ENCODE measurements around the gene NUDCD3.

NUDCD3 gene

DNA sequence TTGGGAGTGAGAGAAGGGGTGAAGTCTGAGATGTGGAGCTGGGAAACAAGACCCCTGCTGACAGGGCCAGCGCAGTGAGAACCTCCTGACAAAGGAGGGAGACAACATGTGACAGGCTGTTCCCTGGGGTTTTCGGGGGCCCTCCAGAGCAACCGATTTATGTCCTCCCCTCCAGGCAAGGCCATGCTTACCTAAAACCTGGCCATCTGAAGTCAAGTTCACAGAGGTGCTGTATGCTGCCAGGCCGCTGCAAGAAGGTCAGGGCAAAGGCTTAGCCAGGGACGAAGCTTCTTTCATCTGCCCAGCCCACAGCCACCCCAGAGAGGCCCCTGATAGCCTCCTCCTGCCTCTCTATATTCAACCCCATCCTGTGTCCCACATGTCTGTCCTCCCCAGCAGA lies 30.1 kb upstream of the NUDCD3 start:
- no peak for DNase-seq (ENCODE audit: extremely low spot score)
- ChIA-PET POLR2A (no interaction called here), CTCF (interaction anchor here (1.6 kb wide), 1 partner anchor 14 kb away, joined by 3 read pairs; no protein-coding TSS in a partner anchor)
- TF ChIP-seq FOXM1 (IDR thresholded peaks at IDR 0.05; ENCODE audit: borderline replicate concordance) (no peak), FOXK2 (IDR thresholded peaks at IDR 0.05) (no peak), ELF4 (IDR thresholded peaks at IDR 0.05) (no peak)

DNA sequence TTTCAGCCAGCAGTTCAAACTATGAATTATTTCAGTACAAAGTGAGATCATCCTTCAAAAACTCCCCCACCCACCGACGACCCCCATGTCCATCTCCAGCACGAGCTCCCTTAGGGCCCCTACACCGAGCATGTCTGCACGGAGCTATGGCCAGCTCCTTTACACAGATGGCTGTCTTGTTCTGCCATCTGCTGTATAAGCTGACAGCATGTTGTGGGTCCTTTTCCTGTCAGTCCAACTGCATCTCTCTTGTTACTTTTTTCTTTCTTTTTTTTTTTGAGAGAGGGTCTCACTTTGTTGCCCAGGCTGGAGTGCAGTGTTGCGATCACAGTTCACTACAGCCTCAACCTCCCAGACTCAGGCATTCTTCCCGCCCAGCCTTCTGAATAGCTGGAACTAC lies 29.1 kb upstream of the NUDCD3 start:
- ChIA-PET CTCF (interaction anchor here (1.6 kb wide), 1 partner anchor 15 kb away, joined by 3 read pairs; no protein-coding TSS in a partner anchor), POLR2A (interaction anchor here (0.8 to 0.9 kb wide), 2 partner anchors 28 to 29 kb away, joined by 3 read pairs; no protein-coding TSS in a partner anchor)
- peak; percentile 4 for DNase-seq (ENCODE audit: extremely low spot score)
- TF ChIP-seq FOXK2 (IDR thresholded peaks at IDR 0.05) = no peak
- TF ChIP-seq NFRKB (IDR thresholded peaks at IDR 0.05) = no peak
- TF ChIP-seq TARDBP (IDR thresholded peaks at IDR 0.05) = no peak
- TF ChIP-seq CTBP1 (IDR thresholded peaks at IDR 0.05; ENCODE audit: borderline replicate concordance) = no peak
- no peak for TF ChIP-seq BHLHE40 (IDR thresholded peaks at IDR 0.05; ENCODE audit: borderline replicate concordance)
- no peak for TF ChIP-seq LEF1 (IDR thresholded peaks at IDR 0.05; ENCODE audit: borderline replicate concordance)
- TF ChIP-seq L3MBTL2 (conservative IDR thresholded peaks at IDR 0.05) = no peak
- no peak for TF ChIP-seq ARNT (IDR thresholded peaks at IDR 0.05)
- no peak for TF ChIP-seq ELF4 (IDR thresholded peaks at IDR 0.05)
- no peak for TF ChIP-seq FOXM1 (IDR thresholded peaks at IDR 0.05; ENCODE audit: borderline replicate concordance)
- TF ChIP-seq FOXA1 (IDR thresholded peaks at IDR 0.05) = no peak
- no peak for TF ChIP-seq SP1 (IDR thresholded peaks at IDR 0.05)
- TF ChIP-seq ZNF384 (IDR thresholded peaks at IDR 0.05) = no peak
- TF ChIP-seq, protein P1, sequence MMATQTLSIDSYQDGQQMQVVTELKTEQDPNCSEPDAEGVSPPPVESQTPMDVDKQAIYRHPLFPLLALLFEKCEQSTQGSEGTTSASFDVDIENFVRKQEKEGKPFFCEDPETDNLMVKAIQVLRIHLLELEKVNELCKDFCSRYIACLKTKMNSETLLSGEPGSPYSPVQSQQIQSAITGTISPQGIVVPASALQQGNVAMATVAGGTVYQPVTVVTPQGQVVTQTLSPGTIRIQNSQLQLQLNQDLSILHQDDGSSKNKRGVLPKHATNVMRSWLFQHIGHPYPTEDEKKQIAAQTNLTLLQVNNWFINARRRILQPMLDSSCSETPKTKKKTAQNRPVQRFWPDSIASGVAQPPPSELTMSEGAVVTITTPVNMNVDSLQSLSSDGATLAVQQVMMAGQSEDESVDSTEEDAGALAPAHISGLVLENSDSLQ (IDR thresholded peaks at IDR 0.05) = no peak
- TF ChIP-seq SUZ12 (IDR thresholded peaks at IDR 0.05) = no peak
- no peak for TF ChIP-seq HDGF (IDR thresholded peaks at IDR 0.05; ENCODE audit: borderline replicate concordance)

DNA sequence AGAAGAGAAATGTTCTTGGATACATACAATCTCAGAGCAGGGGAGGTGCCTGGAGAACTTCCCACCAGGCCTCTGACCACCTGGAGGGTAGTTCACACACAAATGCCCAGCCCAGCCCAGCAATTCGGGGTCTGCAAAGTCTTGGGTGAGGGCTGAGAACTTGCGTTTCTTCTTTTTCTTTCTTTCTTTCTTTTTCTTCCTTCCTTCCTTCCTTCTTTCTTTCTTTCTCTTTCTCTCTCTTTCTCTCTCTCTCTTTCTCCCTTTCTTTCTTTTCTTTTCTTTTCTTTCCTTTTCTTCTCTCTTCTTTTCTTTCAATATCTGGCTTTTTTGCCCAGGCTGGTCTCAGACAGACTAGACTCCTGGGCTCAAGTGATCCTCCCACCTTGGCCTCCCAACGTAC lies 28.3 kb upstream of the NUDCD3 start:
- CTCF ChIA-PET = no interaction called here
- TF ChIP-seq SUZ12 (IDR thresholded peaks at IDR 0.05) = no peak
- POLR2A ChIA-PET = no interaction called here
- DNase-seq (ENCODE audit: extremely low spot score) = no peak

DNA sequence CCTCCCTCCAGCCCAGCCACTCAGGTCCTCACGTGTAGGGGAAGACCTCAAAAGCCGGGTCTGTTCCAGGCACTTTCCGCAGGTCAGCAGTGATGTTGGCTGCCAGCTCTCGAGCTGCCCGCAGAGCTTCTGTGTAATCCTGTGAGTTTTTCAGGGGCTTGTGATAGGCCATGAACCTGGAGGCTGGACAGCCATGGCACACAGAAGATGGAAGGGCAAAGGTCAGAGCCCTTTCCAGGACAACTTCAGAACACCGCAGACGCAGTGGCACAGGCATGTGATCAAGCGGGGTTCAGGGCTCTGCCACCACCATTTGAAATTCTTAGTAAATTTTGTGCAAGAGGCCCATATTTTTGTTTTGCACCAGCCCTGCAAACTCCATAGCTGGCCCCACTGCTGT lies 26.7 kb upstream of the NUDCD3 start:
- no peak for DNase-seq (ENCODE audit: extremely low spot score)
- TF ChIP-seq CTBP1 (IDR thresholded peaks at IDR 0.05; ENCODE audit: borderline replicate concordance) = no peak
- TF ChIP-seq SP1 (IDR thresholded peaks at IDR 0.05) = no peak
- TF ChIP-seq ELF4 (IDR thresholded peaks at IDR 0.05) = no peak
- no peak for TF ChIP-seq FOXK2 (IDR thresholded peaks at IDR 0.05)
- POLR2A ChIA-PET = no interaction called here
- CTCF ChIA-PET = no interaction called here

DNA sequence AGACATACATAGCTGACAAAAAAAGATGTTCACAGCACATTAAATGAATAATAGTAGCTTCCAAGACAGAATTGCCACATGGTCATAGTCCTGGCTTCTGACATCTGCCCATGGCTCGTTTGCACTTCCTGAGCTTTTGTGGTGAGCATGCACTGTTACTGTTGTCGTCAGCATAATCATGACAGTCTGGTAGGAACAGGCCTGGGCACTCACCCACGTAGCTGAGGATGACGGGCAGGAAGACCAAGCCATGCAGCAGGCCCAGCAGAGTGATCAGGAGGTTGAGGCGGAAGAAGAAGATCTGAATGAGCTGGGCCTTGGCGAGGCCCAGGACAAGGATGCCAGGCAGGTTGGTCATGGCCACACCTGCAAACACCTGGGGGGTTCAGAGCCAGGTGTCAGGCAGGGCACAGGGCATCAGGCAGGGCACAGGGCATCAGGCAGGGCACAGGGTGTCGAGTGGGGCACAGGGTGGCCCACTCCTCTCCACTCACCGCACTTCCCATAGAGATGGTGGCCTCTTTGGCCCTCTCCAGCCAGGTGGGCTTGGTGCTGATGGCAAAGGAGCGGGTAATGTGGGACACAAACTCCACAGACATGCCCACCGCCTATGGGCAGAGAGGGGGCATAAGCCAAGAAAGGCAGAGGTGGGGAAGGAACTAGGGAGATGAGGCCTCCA lies 25.3 kb upstream of the NUDCD3 start:
- ChIA-PET POLR2A (no interaction called here), CTCF (interaction anchor here (1.5 kb wide), 1 partner anchor 19 kb away, joined by 4 read pairs; no protein-coding TSS in a partner anchor)
- no peak for DNase-seq (ENCODE audit: extremely low spot score)
- TF ChIP-seq, protein P1 (IDR thresholded peaks at IDR 0.05) = no peak
- TF ChIP-seq L3MBTL2 (conservative IDR thresholded peaks at IDR 0.05) (no peak), SP1 (IDR thresholded peaks at IDR 0.05) (no peak), HDGF (IDR thresholded peaks at IDR 0.05; ENCODE audit: borderline replicate concordance) (no peak), BHLHE40 (IDR thresholded peaks at IDR 0.05; ENCODE audit: borderline replicate concordance) (no peak), ARNT (IDR thresholded peaks at IDR 0.05) (no peak)

DNA sequence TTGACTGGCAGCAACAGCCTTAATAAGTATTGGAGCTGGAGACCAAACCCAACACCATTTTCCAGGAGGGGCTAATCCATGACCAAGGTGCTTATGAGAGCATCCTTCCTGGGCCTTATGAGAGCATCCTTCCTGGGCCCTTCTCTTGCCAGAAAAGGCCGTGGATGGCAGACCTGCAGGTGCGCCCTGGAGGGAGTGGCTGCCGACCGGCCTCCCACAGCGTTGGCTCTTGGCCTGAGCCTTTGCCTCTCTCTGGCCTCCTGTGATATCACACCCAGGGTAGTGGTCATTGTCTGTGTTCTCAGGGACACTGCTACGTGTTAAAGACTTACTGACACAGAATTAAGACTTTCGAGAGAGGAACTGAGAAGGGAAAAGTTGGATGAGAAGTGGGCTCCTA lies 22.3 kb upstream of the NUDCD3 start:
- ChIA-PET POLR2A (no interaction called here), CTCF (no interaction called here)
- no peak for DNase-seq (ENCODE audit: extremely low spot score)
- TF ChIP-seq, protein P1 (IDR thresholded peaks at IDR 0.05) = no peak

DNA sequence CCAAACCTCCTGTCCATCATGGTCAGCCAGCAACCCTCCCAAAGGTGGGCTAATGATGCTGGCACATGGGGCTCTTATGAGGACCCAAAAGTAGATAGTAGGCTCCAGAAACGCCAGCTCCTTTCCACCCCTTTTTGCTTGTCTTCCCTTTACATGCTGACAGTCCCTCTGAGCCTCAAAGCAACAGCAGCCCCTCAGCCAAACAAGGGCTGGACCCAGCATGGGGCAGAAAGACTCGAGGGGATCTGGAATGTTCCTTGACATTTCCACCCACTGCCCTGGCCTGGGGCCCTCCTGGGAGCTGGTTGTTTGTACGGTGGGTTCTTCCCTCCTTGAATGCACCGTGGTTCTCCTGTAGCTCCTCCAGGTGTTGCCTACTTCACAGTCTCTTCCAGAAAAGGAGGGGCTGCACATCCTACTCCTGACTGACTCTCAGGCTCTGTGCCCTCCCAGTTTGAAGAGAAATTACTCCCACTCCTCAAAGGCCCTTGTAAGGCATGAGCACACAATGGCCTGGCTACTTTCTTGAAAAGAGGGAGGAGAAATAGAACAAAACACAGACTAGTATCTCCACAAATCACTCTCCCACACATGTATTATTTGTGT lies 21.5 kb upstream of the NUDCD3 start:
- TF ChIP-seq, protein P1 (IDR thresholded peaks at IDR 0.05) = no peak
- TF ChIP-seq CTBP1 (IDR thresholded peaks at IDR 0.05; ENCODE audit: borderline replicate concordance) = no peak
- TF ChIP-seq L3MBTL2 (conservative IDR thresholded peaks at IDR 0.05) = no peak
- no peak for TF ChIP-seq LEF1 (IDR thresholded peaks at IDR 0.05; ENCODE audit: borderline replicate concordance)
- no peak for TF ChIP-seq FOXK2 (IDR thresholded peaks at IDR 0.05)
- TF ChIP-seq ARNT (IDR thresholded peaks at IDR 0.05) = no peak
- TF ChIP-seq FOXA1 (IDR thresholded peaks at IDR 0.05) = no peak
- TF ChIP-seq BHLHE40 (IDR thresholded peaks at IDR 0.05; ENCODE audit: borderline replicate concordance) = no peak
- no peak for TF ChIP-seq ELF4 (IDR thresholded peaks at IDR 0.05)
- no peak for TF ChIP-seq NFRKB (IDR thresholded peaks at IDR 0.05)
- TF ChIP-seq HDGF (IDR thresholded peaks at IDR 0.05; ENCODE audit: borderline replicate concordance) = no peak
- TF ChIP-seq FOXM1 (IDR thresholded peaks at IDR 0.05; ENCODE audit: borderline replicate concordance) = no peak
- no peak for TF ChIP-seq ZNF384 (IDR thresholded peaks at IDR 0.05)
- no peak for TF ChIP-seq TARDBP (IDR thresholded peaks at IDR 0.05)
- TF ChIP-seq SUZ12 (IDR thresholded peaks at IDR 0.05) = no peak
- no peak for TF ChIP-seq SP1 (IDR thresholded peaks at IDR 0.05)
- POLR2A ChIA-PET = interaction anchor here (1.5 kb wide), 1 partner anchor 21 kb away, joined by 3 read pairs; the partner anchor contains the start of gene NUDCD3
- DNase-seq (ENCODE audit: extremely low spot score) = no peak
- CTCF ChIA-PET = interaction anchor here (0.6 kb wide), 1 partner anchor 77 kb away, joined by 3 read pairs; no protein-coding TSS in a partner anchor

All from HEK293T (cell line).